IgD-negative memory B cell (primary cell): ENCODE data around the gene ELP5. TPM values are rescaled to one million over a fixed set of nuclear protein-coding genes. Genes with fewer than 3 reads are reported as not detected.

ENCODE experiments used
- H3K27ac Mint-ChIP-seq, 3 donors: one replicate each; pipeline ENCODE4 v1.8.0; 2020 to 2022; ENCODE audit warnings: mild to moderate bottlenecking in 3 of 3, mixed read lengths in 3 of 3, moderate library complexity in 1 of 3
- H3K27me3 Mint-ChIP-seq: one replicate; pipeline ENCODE4 v1.8.0; 2021; ENCODE audit warnings: mixed read lengths
- H3K36me3 Mint-ChIP-seq: one replicate; pipeline ENCODE4 v1.8.0; 2020; ENCODE audit warnings: mild to moderate bottlenecking, mixed read lengths
- H3K4me1 Mint-ChIP-seq, 3 donors: one replicate each; pipeline ENCODE4 v1.8.0; 2020 to 2022; ENCODE audit warnings: mixed read lengths in 3 of 3, mild to moderate bottlenecking in 1 of 3
- H3K4me3 Mint-ChIP-seq, 4 donors: one replicate each; pipeline ENCODE4 v1.8.0; 2020 to 2022; ENCODE audit warnings: mild to moderate bottlenecking in 4 of 4, mixed read lengths in 4 of 4, moderate library complexity in 3 of 4
- H3K9me3 Mint-ChIP-seq, 3 donors: one replicate each; pipeline ENCODE4 v1.8.0; 2020 to 2021; ENCODE audit warnings: mixed read lengths in 3 of 3, mild to moderate bottlenecking in 1 of 3
- polyA plus RNA-seq: library from polyadenylated mRNA; unstranded; fragments of 300-500 nt; fragmentation: Illumina TruSeq; gene quantifications from one replicate; pipeline ENCODE4 v1.2.3, GENCODE V29; 2021

The ELP5 gene
- polyA plus RNA-seq, 1 donor from 2014 or later = 86.8 TPM

GRCh38 chr17:7250695-7251627 is 1.1 kb upstream of the ELP5 start:
- H3K4me3 Mint-ChIP-seq = peak overlapping the region; percentile 94 to 99 (median 96)
- peaks cover 2% of the 10 kb centered on the region for H3K36me3 Mint-ChIP-seq
- peaks cover 28 to 37% (median 33%) of the 10 kb centered on the region in 3 donors for H3K4me1 Mint-ChIP-seq
- H3K27ac Mint-ChIP-seq = peak overlapping the region; percentile 91 to 99 (median 94)
- no peaks in the 10 kb centered on the region for H3K9me3 Mint-ChIP-seq
- H3K27me3 Mint-ChIP-seq = peaks cover 3% of the 10 kb centered on the region

GRCh38 chr17:7251661-7252175 is 297 bp upstream of the ELP5 start, which contains the start of gene CTDNEP1:
Gene CTDNEP1 (minus strand): TSS chr17:7251734. CDS start chr17:7251296, 438 bp downstream.
- no peaks in the 10 kb centered on the region for H3K9me3 Mint-ChIP-seq
- peak within 1 kb of the TSS; percentile 95 to 99 (median 96) for H3K4me3 Mint-ChIP-seq
- peaks cover 2% of the 10 kb centered on the region for H3K36me3 Mint-ChIP-seq
- H3K27ac Mint-ChIP-seq = peak within 1 kb of the TSS; percentile 99 to 100 (median 99)
- H3K27me3 Mint-ChIP-seq = peaks cover 3% of the 10 kb centered on the region
- H3K4me1 Mint-ChIP-seq = peaks cover 27 to 31% (median 28%) of the 10 kb centered on the region in 3 donors

GRCh38 chr17:7253082-7253481 is 1.1 kb downstream of the ELP5 start:
- peaks cover 3% of the 10 kb centered on the region for H3K27me3 Mint-ChIP-seq
- peaks cover 2% of the 10 kb centered on the region for H3K36me3 Mint-ChIP-seq
- H3K4me1 Mint-ChIP-seq = peaks cover 27 to 31% (median 29%) of the 10 kb centered on the region in 3 donors
- no peaks in the 10 kb centered on the region for H3K9me3 Mint-ChIP-seq
- H3K4me3 Mint-ChIP-seq = peak overlapping the region; percentile 95 to 99 (median 96)
- peak overlapping the region; percentile 99 to 100 (median 99) for H3K27ac Mint-ChIP-seq

GRCh38 chr17:7254511-7254910 is 2.5 kb downstream of the ELP5 start:
- H3K27ac Mint-ChIP-seq = no peak overlapping the region
- peaks cover 3% of the 10 kb centered on the region for H3K27me3 Mint-ChIP-seq
- peaks cover 21 to 24% (median 21%) of the 10 kb centered on the region in 3 donors for H3K4me1 Mint-ChIP-seq
- no peaks in the 10 kb centered on the region for H3K9me3 Mint-ChIP-seq
- peak overlapping the region in 1 of 4 donors; percentile 73 for H3K4me3 Mint-ChIP-seq
- H3K36me3 Mint-ChIP-seq = peaks cover 5% of the 10 kb centered on the region

- Mint-ChIP-seq H3K27me3 (peaks cover 6% of the 10 kb centered on the region), H3K4me1 (peaks cover 12 to 13% (median 13%) of the 10 kb centered on the region in 3 donors), H3K36me3 (peaks cover 6% of the 10 kb centered on the region), H3K4me3 (peak overlapping the region in 1 of 4 donors; percentile 8), H3K27ac (peak overlapping the region in 2 of 3 donors; percentile 24 to 81), H3K9me3 (no peaks in the 10 kb centered on the region)
These were observed 4.9 kb downstream of the ELP5 start for GRCh38 chr17:7256766-7257456.

- Mint-ChIP-seq H3K27me3 (peaks cover 21% of the 10 kb centered on the region), H3K27ac (peak overlapping the region in 1 of 3 donors; percentile 62), H3K4me1 (peaks cover 3 to 16% (median 13%) of the 10 kb centered on the region in 3 donors), H3K4me3 (peak overlapping the region in 2 of 4 donors; percentile 60 to 65), H3K9me3 (no peaks in the 10 kb centered on the region), H3K36me3 (peaks cover 4% of the 10 kb centered on the region)
These were observed 6.9 kb downstream of the ELP5 start for GRCh38 chr17:7258731-7259554.

GRCh38 chr17:7259555-7259889 is 7.5 kb downstream of the ELP5 start:
- Mint-ChIP-seq H3K36me3 (peaks cover 4% of the 10 kb centered on the region), H3K9me3 (no peaks in the 10 kb centered on the region), H3K4me1 (peaks cover 5 to 18% (median 13%) of the 10 kb centered on the region in 3 donors), H3K27me3 (peaks cover 22% of the 10 kb centered on the region), H3K4me3 (peak overlapping the region in 2 of 4 donors; percentile 60 to 65), H3K27ac (peak overlapping the region in 1 of 3 donors; percentile 62)

- H3K4me3 Mint-ChIP-seq = peak overlapping the region in 3 of 4 donors; percentile 22 to 67 (median 57)
- peaks cover 4% of the 10 kb centered on the region for H3K36me3 Mint-ChIP-seq
- H3K4me1 Mint-ChIP-seq = peaks cover 5 to 18% (median 13%) of the 10 kb centered on the region in 3 donors
- H3K27ac Mint-ChIP-seq = peak overlapping the region in 2 of 3 donors; percentile 69 to 71
- no peaks in the 10 kb centered on the region for H3K9me3 Mint-ChIP-seq
- peaks cover 22% of the 10 kb centered on the region for H3K27me3 Mint-ChIP-seq
These were observed 8.1 kb downstream of the ELP5 start for GRCh38 chr17:7260151-7260550.

- H3K36me3 Mint-ChIP-seq = peaks cover 4% of the 10 kb centered on the region
- peaks cover 25% of the 10 kb centered on the region for H3K27me3 Mint-ChIP-seq
- peaks cover 5 to 18% (median 13%) of the 10 kb centered on the region in 3 donors for H3K4me1 Mint-ChIP-seq
- peak overlapping the region; percentile 57 to 89 (median 78) for H3K4me3 Mint-ChIP-seq
- no peaks in the 10 kb centered on the region for H3K9me3 Mint-ChIP-seq
- H3K27ac Mint-ChIP-seq = peak overlapping the region in 2 of 3 donors; percentile 18 to 69
These were observed 8.8 kb downstream of the ELP5 start for GRCh38 chr17:7260651-7261378.

GRCh38 chr17:7261379-7262191 is 9.6 kb downstream of the ELP5 start:
- H3K4me3 Mint-ChIP-seq = peak overlapping the region; percentile 38 to 92 (median 78)
- H3K27ac Mint-ChIP-seq = peak overlapping the region in 2 of 3 donors; percentile 87 to 88
- peaks cover 5 to 18% (median 12%) of the 10 kb centered on the region in 3 donors for H3K4me1 Mint-ChIP-seq
- peaks cover 4% of the 10 kb centered on the region for H3K36me3 Mint-ChIP-seq
- H3K9me3 Mint-ChIP-seq = no peaks in the 10 kb centered on the region
- peaks cover 25% of the 10 kb centered on the region for H3K27me3 Mint-ChIP-seq

- H3K9me3 Mint-ChIP-seq = no peaks in the 10 kb centered on the region
- H3K4me3 Mint-ChIP-seq = peak within 1 kb of the TSS; percentile 73 to 92 (median 86)
- H3K27me3 Mint-ChIP-seq = peaks cover 28% of the 10 kb centered on the region
- H3K36me3 Mint-ChIP-seq = peaks cover 4% of the 10 kb centered on the region
- H3K27ac Mint-ChIP-seq = peak within 1 kb of the TSS; percentile 74 to 95 (median 88)
- peaks cover 5 to 18% (median 10%) of the 10 kb centered on the region in 3 donors for H3K4me1 Mint-ChIP-seq
These were observed 10.3 kb downstream of the ELP5 start, which contains the start of gene CLDN7 for GRCh38 chr17:7262192-7262934. Gene CLDN7 (minus strand): TSS chr17:7262478. CDS start chr17:7262043, 435 bp downstream.
